ENCODE data around the gene UROS.

GRCh38 chr10:125848371-125848770, 25.3 kb upstream of the UROS start:
- TF ChIP-seq POLR2A (IDR thresholded peaks at IDR 0.05) = no peak
- no peak for TF ChIP-seq CTCF (IDR thresholded peaks at IDR 0.05)
- TF ChIP-seq EP300 (IDR thresholded peaks at IDR 0.05) = no peak
- no peak for TF ChIP-seq POLR2AphosphoS5 (IDR thresholded peaks at IDR 0.05)

All from suprapubic skin (tissue), 4 donors.